HL-60 (cell line): ENCODE results near the gene MTCH2.

ENCODE experiments used
- GABPA ChIP-seq: IDR thresholded peaks from 2 replicates; pipeline ENCODE4 v1.6.1; 2012; ENCODE audit warnings: low read depth
- POLR2AphosphoS5 ChIP-seq: IDR thresholded peaks from 2 replicates; pipeline ENCODE4 v1.6.1; 2012; ENCODE audit warnings: low read depth
- TF ChIP-seq, protein P1 (sequence below): IDR thresholded peaks from one replicate; pipeline ENCODE4 v1.5.1; 2011; ENCODE audit warnings: low read length, control low read depth, inconsistent platforms; ENCODE audit not compliant: insufficient read depth
- TF ChIP-seq, protein P2 (sequence below): IDR thresholded peaks from 2 replicates; pipeline ENCODE4 v1.6.1; 2012; ENCODE audit warnings: low read depth; ENCODE audit not compliant: insufficient replicate concordance

DNA sequence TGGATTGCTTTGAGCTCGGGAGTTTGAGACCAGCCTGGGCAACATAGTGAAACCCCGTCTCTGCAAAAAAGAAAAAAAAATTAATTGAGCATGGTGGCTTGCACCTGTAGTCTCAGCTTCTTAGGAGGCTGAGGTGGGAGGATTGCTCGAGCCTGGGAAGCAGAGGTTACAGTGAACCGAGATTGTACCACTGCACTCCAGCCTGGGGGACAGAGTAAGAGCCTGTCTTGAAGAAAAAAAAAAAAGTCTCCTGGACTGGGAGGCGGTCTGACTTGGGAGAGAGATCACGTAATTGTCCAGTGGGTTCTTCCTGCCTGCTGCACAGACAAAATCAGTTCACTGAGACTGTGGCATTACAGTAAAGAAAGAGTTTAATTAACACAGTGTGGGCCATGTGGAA lies 3.1 kb upstream of the MTCH2 start:
- TF ChIP-seq, protein P1, sequence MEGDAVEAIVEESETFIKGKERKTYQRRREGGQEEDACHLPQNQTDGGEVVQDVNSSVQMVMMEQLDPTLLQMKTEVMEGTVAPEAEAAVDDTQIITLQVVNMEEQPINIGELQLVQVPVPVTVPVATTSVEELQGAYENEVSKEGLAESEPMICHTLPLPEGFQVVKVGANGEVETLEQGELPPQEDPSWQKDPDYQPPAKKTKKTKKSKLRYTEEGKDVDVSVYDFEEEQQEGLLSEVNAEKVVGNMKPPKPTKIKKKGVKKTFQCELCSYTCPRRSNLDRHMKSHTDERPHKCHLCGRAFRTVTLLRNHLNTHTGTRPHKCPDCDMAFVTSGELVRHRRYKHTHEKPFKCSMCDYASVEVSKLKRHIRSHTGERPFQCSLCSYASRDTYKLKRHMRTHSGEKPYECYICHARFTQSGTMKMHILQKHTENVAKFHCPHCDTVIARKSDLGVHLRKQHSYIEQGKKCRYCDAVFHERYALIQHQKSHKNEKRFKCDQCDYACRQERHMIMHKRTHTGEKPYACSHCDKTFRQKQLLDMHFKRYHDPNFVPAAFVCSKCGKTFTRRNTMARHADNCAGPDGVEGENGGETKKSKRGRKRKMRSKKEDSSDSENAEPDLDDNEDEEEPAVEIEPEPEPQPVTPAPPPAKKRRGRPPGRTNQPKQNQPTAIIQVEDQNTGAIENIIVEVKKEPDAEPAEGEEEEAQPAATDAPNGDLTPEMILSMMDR = no peak
- TF ChIP-seq, protein P2, sequence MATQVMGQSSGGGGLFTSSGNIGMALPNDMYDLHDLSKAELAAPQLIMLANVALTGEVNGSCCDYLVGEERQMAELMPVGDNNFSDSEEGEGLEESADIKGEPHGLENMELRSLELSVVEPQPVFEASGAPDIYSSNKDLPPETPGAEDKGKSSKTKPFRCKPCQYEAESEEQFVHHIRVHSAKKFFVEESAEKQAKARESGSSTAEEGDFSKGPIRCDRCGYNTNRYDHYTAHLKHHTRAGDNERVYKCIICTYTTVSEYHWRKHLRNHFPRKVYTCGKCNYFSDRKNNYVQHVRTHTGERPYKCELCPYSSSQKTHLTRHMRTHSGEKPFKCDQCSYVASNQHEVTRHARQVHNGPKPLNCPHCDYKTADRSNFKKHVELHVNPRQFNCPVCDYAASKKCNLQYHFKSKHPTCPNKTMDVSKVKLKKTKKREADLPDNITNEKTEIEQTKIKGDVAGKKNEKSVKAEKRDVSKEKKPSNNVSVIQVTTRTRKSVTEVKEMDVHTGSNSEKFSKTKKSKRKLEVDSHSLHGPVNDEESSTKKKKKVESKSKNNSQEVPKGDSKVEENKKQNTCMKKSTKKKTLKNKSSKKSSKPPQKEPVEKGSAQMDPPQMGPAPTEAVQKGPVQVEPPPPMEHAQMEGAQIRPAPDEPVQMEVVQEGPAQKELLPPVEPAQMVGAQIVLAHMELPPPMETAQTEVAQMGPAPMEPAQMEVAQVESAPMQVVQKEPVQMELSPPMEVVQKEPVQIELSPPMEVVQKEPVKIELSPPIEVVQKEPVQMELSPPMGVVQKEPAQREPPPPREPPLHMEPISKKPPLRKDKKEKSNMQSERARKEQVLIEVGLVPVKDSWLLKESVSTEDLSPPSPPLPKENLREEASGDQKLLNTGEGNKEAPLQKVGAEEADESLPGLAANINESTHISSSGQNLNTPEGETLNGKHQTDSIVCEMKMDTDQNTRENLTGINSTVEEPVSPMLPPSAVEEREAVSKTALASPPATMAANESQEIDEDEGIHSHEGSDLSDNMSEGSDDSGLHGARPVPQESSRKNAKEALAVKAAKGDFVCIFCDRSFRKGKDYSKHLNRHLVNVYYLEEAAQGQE = no peak
- TF ChIP-seq POLR2AphosphoS5 (no peak), GABPA (no peak)
